ENCODE data around the gene QRFP.

GRCh38 chr9:130914417-130915095 lies 17.9 kb upstream of the QRFP start:
- TF ChIP-seq, protein P1, sequence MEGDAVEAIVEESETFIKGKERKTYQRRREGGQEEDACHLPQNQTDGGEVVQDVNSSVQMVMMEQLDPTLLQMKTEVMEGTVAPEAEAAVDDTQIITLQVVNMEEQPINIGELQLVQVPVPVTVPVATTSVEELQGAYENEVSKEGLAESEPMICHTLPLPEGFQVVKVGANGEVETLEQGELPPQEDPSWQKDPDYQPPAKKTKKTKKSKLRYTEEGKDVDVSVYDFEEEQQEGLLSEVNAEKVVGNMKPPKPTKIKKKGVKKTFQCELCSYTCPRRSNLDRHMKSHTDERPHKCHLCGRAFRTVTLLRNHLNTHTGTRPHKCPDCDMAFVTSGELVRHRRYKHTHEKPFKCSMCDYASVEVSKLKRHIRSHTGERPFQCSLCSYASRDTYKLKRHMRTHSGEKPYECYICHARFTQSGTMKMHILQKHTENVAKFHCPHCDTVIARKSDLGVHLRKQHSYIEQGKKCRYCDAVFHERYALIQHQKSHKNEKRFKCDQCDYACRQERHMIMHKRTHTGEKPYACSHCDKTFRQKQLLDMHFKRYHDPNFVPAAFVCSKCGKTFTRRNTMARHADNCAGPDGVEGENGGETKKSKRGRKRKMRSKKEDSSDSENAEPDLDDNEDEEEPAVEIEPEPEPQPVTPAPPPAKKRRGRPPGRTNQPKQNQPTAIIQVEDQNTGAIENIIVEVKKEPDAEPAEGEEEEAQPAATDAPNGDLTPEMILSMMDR (IDR thresholded peaks at IDR 0.05 in 4 of 5, conservative IDR thresholded peaks at IDR 0.05 in 1 of 5), result no peak
- no peak for TF ChIP-seq POLR2A (IDR thresholded peaks at IDR 0.05)

Data from gastrocnemius medialis (tissue), 4 donors.